Measurements from ENCODE around the gene CADPS2.

- TF ChIP-seq POLR2A (IDR thresholded peaks at IDR 0.05) (no peak), POLR2AphosphoS5 (IDR thresholded peaks at IDR 0.05) (no peak)
- TF ChIP-seq, protein P1, sequence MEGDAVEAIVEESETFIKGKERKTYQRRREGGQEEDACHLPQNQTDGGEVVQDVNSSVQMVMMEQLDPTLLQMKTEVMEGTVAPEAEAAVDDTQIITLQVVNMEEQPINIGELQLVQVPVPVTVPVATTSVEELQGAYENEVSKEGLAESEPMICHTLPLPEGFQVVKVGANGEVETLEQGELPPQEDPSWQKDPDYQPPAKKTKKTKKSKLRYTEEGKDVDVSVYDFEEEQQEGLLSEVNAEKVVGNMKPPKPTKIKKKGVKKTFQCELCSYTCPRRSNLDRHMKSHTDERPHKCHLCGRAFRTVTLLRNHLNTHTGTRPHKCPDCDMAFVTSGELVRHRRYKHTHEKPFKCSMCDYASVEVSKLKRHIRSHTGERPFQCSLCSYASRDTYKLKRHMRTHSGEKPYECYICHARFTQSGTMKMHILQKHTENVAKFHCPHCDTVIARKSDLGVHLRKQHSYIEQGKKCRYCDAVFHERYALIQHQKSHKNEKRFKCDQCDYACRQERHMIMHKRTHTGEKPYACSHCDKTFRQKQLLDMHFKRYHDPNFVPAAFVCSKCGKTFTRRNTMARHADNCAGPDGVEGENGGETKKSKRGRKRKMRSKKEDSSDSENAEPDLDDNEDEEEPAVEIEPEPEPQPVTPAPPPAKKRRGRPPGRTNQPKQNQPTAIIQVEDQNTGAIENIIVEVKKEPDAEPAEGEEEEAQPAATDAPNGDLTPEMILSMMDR (IDR thresholded peaks at IDR 0.05), result no peak
Observed at GRCh38 chr7:122448893-122449589, 437.2 kb downstream of the CADPS2 start.
